ENCODE results near the gene ANAPC15. TPM values are rescaled to one million over a fixed set of nuclear protein-coding genes. Genes with fewer than 3 reads are reported as not detected.

Gene ANAPC15
- total RNA-seq, 1 experiment from 2014 or later, result 65.6 TPM

DNA sequence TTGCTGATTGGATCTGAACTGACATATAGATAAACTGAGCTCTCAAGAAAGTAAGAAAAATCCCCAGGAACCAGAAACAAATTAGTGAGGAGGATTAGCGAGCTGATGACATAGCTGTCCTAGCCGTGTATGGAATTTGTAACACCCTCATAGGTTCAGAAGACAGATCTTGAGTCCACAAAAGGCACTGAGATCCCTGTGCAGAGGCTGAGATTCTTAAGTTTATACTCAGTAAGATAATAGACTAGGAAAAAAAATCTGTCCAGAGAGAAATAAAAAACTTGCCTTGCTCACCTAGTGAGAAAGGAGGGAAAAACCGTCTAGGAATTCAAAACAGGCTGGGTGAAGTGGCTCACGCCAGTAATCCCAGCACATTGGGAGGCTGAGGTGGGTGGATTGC, 36.7 kb downstream of the ANAPC15 start (continued):
- TF ChIP-seq CBX3 (IDR thresholded peaks at IDR 0.05; ENCODE audit: low read depth), result no peak

DNA sequence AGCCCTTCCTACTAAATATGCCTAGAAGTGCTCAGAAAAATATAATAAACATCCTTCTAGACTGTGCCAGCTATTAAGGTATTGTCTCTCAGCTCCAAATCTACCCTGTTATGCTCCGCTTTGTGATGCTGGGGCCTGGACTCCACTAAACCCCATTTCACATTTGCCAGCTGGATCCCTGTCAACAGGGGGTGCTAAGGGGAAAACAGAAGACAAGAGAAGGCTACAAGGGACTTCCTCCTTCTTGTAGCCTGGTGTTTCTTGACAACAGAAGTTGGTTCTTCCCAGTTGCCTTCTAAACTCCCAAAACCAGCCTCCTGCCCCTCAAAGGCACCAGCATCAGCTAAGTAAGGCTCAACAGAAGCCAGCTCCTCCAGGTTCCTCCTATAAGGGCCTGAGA, 37.4 kb downstream of the ANAPC15 start:
- Histone ChIP-seq H3K9me2 (ENCODE audit: insufficient read depth) (no peaks in the 10 kb centered on the region), H2AFZ (ENCODE audit: low read depth, low read length, poor library complexity, severe bottlenecking) (no peak overlapping the region), H3K27ac (ENCODE audit: low read depth, low read length) (peak overlapping the region; percentile 7), H3K9me3 (ENCODE audit: control insufficient read depth in 1 of 2, insufficient read depth in 1 of 2, low read depth in 1 of 2, low read length in 2 of 2) (no peaks in the 10 kb centered on the region), H3K36me3 (ENCODE audit: control insufficient read depth in 1 of 2, insufficient read depth in 2 of 2, low read length in 2 of 2) (peaks cover 0 to 3% of the 10 kb centered on the region in 2 experiments; a peak in 1 of 4 replicates), H3K4me1 (ENCODE audit: control insufficient read depth in 1 of 2, insufficient read depth in 2 of 2, low read length in 2 of 2) (peaks cover 36 to 67% of the 10 kb centered on the region in 2 experiments), H3K27me3 (ENCODE audit: insufficient read depth, low read length) (no peaks in the 10 kb centered on the region), H3K4me3 (replicated peaks in 1 of 2; ENCODE audit: low read depth in 1 of 2, low read length in 2 of 2) (no peak overlapping the region), H3K79me2 (ENCODE audit: insufficient read depth, low read length) (peaks cover 96% of the 10 kb centered on the region), H3K9ac (ENCODE audit: low read length) (no peak overlapping the region), H3K4me2 (ENCODE audit: low read length) (0 out of 2 replicates have a peak overlapping the region, but pooled peaks have one; percentile 2), H4K20me1 (ENCODE audit: insufficient read depth) (no peaks in the 10 kb centered on the region; the same call in 1 of the 2 replicates)
- CTCF ChIA-PET, result interaction anchor here (1.2 to 1.7 kb wide), 2 partner anchors 19 to 50 kb away, joined by 4 to 5 read pairs; no protein-coding TSS in a partner anchor
- ATAC-seq, result no peak
- DNase-seq (ENCODE audit: low read depth, low spot score), result no peak
- no TSS peak for BruUV-seq (replicated peaks)
- intact Hi-C loops (cut with micrococcal nuclease), result loop anchor here (5.0 kb wide), 1 partner anchor 33 kb away; no protein-coding TSS in a partner anchor
- no peak for TF ChIP-seq TCF7L2 (IDR thresholded peaks at IDR 0.05; ENCODE audit: borderline replicate concordance, extremely low read depth, insufficient read depth, insufficient read length)
- TF ChIP-seq, protein P1, sequence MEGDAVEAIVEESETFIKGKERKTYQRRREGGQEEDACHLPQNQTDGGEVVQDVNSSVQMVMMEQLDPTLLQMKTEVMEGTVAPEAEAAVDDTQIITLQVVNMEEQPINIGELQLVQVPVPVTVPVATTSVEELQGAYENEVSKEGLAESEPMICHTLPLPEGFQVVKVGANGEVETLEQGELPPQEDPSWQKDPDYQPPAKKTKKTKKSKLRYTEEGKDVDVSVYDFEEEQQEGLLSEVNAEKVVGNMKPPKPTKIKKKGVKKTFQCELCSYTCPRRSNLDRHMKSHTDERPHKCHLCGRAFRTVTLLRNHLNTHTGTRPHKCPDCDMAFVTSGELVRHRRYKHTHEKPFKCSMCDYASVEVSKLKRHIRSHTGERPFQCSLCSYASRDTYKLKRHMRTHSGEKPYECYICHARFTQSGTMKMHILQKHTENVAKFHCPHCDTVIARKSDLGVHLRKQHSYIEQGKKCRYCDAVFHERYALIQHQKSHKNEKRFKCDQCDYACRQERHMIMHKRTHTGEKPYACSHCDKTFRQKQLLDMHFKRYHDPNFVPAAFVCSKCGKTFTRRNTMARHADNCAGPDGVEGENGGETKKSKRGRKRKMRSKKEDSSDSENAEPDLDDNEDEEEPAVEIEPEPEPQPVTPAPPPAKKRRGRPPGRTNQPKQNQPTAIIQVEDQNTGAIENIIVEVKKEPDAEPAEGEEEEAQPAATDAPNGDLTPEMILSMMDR (IDR thresholded peaks at IDR 0.05 in 2 of 3, conservative IDR thresholded peaks at IDR 0.05 in 1 of 3; ENCODE audit: borderline replicate concordance in 1 of 3, insufficient read depth in 1 of 3, low read depth in 2 of 3, low read length in 2 of 3), result peak; percentile 8 to 38 (median 29); a peak in 2 of 6 replicates
- POLR2A ChIA-PET, result no interaction called here
- RAD21 ChIA-PET (ENCODE audit: low non-redundant PET in 1 of 2, low total read pairs in 2 of 2, uncharacterized antibody in 2 of 2, unreplicated experiment in 2 of 2), result no interaction called here

DNA sequence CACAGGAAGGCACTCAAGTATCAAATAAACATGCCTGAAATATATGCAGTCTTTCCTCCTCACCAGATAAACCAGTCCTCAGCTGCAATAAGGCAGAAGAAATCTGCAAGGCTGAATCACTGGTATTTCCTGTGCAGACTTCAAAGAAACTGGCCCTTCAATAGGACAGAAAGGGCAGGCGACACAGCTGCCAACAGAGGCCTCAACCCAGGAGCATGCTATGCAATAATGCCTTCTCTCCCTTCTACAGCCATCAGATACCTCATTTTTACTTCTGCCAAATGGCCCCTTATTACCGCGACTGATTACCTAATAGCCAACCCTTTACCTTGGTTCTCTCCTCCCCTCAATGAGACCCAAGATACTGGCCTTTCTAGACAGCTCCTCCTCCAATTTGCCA, 40.1 kb downstream of the ANAPC15 start:
- TF ChIP-seq POLR2A (IDR thresholded peaks at IDR 0.05; ENCODE audit: borderline replicate concordance, extremely low read depth, insufficient read depth, insufficient read length) (no peak), FOSL1 (IDR thresholded peaks at IDR 0.05; ENCODE audit: low read depth) (peak; percentile 53; the same call in 1 of the 2 replicates), CBX3 (IDR thresholded peaks at IDR 0.05; ENCODE audit: low read depth) (peak; percentile 79), ELF1 (IDR thresholded peaks at IDR 0.05; ENCODE audit: borderline replicate concordance, low read depth) (no peak), SP1 (IDR thresholded peaks at IDR 0.05; ENCODE audit: low read depth) (peak; percentile 83), CEBPB (IDR thresholded peaks at IDR 0.05; ENCODE audit: low read depth) (peak; percentile 79), TCF7L2 (IDR thresholded peaks at IDR 0.05; ENCODE audit: borderline replicate concordance, extremely low read depth, insufficient read depth, insufficient read length) (peak; percentile 55), SRF (IDR thresholded peaks at IDR 0.05; ENCODE audit: low read depth) (peak; percentile 47; the same call in 1 of the 2 replicates), ZNF274 (IDR thresholded peaks at IDR 0.05; ENCODE audit: low read depth, low read length) (no peak), RAD21 (IDR thresholded peaks at IDR 0.05; ENCODE audit: low read depth) (0 out of 2 replicates have a peak, but pooled peaks have one; percentile 13), JUND (IDR thresholded peaks at IDR 0.05) (peak; percentile 77), SIN3A (IDR thresholded peaks at IDR 0.05; ENCODE audit: low read depth) (peak; percentile 87), POLR2AphosphoS5 (IDR thresholded peaks at IDR 0.05; ENCODE audit: low read depth, low read length) (peak; percentile 45; the same call in 1 of the 2 replicates), YY1 (IDR thresholded peaks at IDR 0.05; ENCODE audit: extremely low read depth, insufficient replicate concordance, low read depth, low read length) (no peak)
- TF ChIP-seq, protein P2, sequence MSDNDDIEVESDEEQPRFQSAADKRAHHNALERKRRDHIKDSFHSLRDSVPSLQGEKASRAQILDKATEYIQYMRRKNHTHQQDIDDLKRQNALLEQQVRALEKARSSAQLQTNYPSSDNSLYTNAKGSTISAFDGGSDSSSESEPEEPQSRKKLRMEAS (IDR thresholded peaks at IDR 0.05), result peak; percentile 81
- RAD21 ChIA-PET (ENCODE audit: low non-redundant PET in 1 of 2, low total read pairs in 2 of 2, uncharacterized antibody in 2 of 2, unreplicated experiment in 2 of 2), result interaction anchor here in 1 of 2 experiments (1.6 kb wide), 1 partner anchor 47 kb away, joined by 14 read pairs; no protein-coding TSS in a partner anchor
- no peaks in the 10 kb centered on the region; the same call in 1 of the 2 replicates for H4K20me1 ChIP-seq (ENCODE audit: insufficient read depth)
- peak overlapping the region; percentile 35 for H3K9ac ChIP-seq (ENCODE audit: low read length)
- ATAC-seq (peak; percentile 77), DNase-seq (ENCODE audit: low read depth, low spot score) (peak; percentile 59)
- no peaks in the 10 kb centered on the region for H3K9me3 ChIP-seq (ENCODE audit: control insufficient read depth in 1 of 2, insufficient read depth in 1 of 2, low read depth in 1 of 2, low read length in 2 of 2)
- H2AFZ ChIP-seq (ENCODE audit: low read depth, low read length, poor library complexity, severe bottlenecking), result no peak overlapping the region
- BruUV-seq (replicated peaks), result no TSS peak
- H3K36me3 ChIP-seq (ENCODE audit: control insufficient read depth in 1 of 2, insufficient read depth in 2 of 2, low read length in 2 of 2), result peaks cover 5 to 7% of the 10 kb centered on the region in 2 experiments; a peak in 2 of 4 replicates
- H3K79me2 ChIP-seq (ENCODE audit: insufficient read depth, low read length), result peaks cover 95% of the 10 kb centered on the region
- peaks cover 48 to 65% of the 10 kb centered on the region in 2 experiments for H3K4me1 ChIP-seq (ENCODE audit: control insufficient read depth in 1 of 2, insufficient read depth in 2 of 2, low read length in 2 of 2)
- peak overlapping the region; percentile 13 to 36 for H3K4me3 ChIP-seq (replicated peaks in 1 of 2; ENCODE audit: low read depth in 1 of 2, low read length in 2 of 2)
- no peaks in the 10 kb centered on the region for H3K27me3 ChIP-seq (ENCODE audit: insufficient read depth, low read length)
- peak overlapping the region; percentile 76 for H3K27ac ChIP-seq (ENCODE audit: low read depth, low read length)
- H3K4me2 ChIP-seq (ENCODE audit: low read length), result peak overlapping the region; percentile 66
- intact Hi-C loops (cut with micrococcal nuclease), result no loop called here
- POLR2A ChIA-PET, result interaction anchor here (0.7 kb wide), 2 partner anchors 8 to 46 kb away, joined by 3 to 4 read pairs; no protein-coding TSS in a partner anchor
- no peaks in the 10 kb centered on the region for H3K9me2 ChIP-seq (ENCODE audit: insufficient read depth)
- CTCF ChIA-PET, result interaction anchor here (1.4 to 2.6 kb wide), 2 partner anchors 12 to 47 kb away, joined by 3 to 11 read pairs; no protein-coding TSS in a partner anchor

Data from HCT116 (cell line).